Karpas-422 (cell line): ENCODE measurements around the gene ELOVL6. TPM values are rescaled to one million over a fixed set of nuclear protein-coding genes. Genes with fewer than 3 reads are reported as not detected.

ENCODE experiments used
- DNase-seq: peaks from one replicate; pipeline ENCODE4 v3.0.0-alpha.2; 2015
- H2AFZ ChIP-seq: fragments of 200-600 bp; sonication (generic); 2 replicates; pipeline ENCODE4 v1.6.1; 2014; ENCODE audit warnings: antibody characterized with exemption, low read length, mixed read lengths
- H3K27ac ChIP-seq: fragments of 200-600 bp; sonication (generic); 2 replicates; pipeline ENCODE4 v1.5.1; 2014; ENCODE audit warnings: mild to moderate bottlenecking, low read length, moderate library complexity
- H3K27me3 ChIP-seq: fragments of 200-600 bp; sonication (generic); 2 replicates; pipeline ENCODE4 v1.6.1; 2014; ENCODE audit warnings: low read length, mixed read lengths
- H3K36me3 ChIP-seq: fragments of 200-600 bp; sonication (generic); 2 replicates; pipeline ENCODE4 v1.6.1; 2014; ENCODE audit warnings: low read length, mixed read lengths; ENCODE audit not compliant: insufficient read depth
- H3K4me1 ChIP-seq: fragments of 200-600 bp; sonication (generic); 2 replicates; pipeline ENCODE4 v1.6.1; 2014; ENCODE audit warnings: mild to moderate bottlenecking, low read length, mixed read lengths
- H3K4me2 ChIP-seq: fragments of 200-600 bp; sonication (generic); 2 replicates; pipeline ENCODE4 v1.6.1; 2014; ENCODE audit warnings: low read length, low read depth, mild to moderate bottlenecking; ENCODE audit not compliant: poor library complexity, severe bottlenecking
- H3K4me3 ChIP-seq: fragments of 200-600 bp; sonication (generic); 2 replicates; pipeline ENCODE4 v1.5.1; 2014; ENCODE audit warnings: mild to moderate bottlenecking, antibody characterized with exemption, low read length, mixed read lengths
- H3K79me2 ChIP-seq: fragments of 200-600 bp; sonication (generic); 2 replicates; pipeline ENCODE4 v1.6.1; 2014; ENCODE audit warnings: mild to moderate bottlenecking, low read length, mixed read lengths
- H3K9ac ChIP-seq: fragments of 200-600 bp; sonication (generic); 2 replicates; pipeline ENCODE4 v1.6.0; 2014; ENCODE audit warnings: low read length
- H3K9me2 ChIP-seq: fragments of 200-600 bp; sonication (generic), shearing (Covaris generic); replicated peaks from 2 replicates; pipeline ENCODE4 v1.6.0; 2014; ENCODE audit warnings: mild to moderate bottlenecking, low read length, moderate library complexity; ENCODE audit not compliant: insufficient read depth
- H3K9me3 ChIP-seq: fragments of 300-700, 200-600 bp; sonication (generic); 2 replicates; pipeline ENCODE4 v1.6.1; 2014; ENCODE audit warnings: low read length, mixed read lengths
- H4K20me1 ChIP-seq: fragments of 200-600 bp; sonication (generic); 2 replicates; pipeline ENCODE4 v1.6.1; 2014; ENCODE audit warnings: mild to moderate bottlenecking, antibody characterized with exemption, low read length, low read depth; ENCODE audit not compliant: insufficient read depth
- total RNA-seq: library from RNA; depleted of rRNA; stranded (reverse); fragments of >200 nt; shearing (Covaris generic); gene quantifications from 2 replicates; pipeline ENCODE4 v1.2.3, GENCODE V29; 2014; ENCODE audit warnings: low replicate concordance

Gene ELOVL6
- total RNA-seq, 1 experiment from 2014 or later: 42.4 TPM

DNA sequence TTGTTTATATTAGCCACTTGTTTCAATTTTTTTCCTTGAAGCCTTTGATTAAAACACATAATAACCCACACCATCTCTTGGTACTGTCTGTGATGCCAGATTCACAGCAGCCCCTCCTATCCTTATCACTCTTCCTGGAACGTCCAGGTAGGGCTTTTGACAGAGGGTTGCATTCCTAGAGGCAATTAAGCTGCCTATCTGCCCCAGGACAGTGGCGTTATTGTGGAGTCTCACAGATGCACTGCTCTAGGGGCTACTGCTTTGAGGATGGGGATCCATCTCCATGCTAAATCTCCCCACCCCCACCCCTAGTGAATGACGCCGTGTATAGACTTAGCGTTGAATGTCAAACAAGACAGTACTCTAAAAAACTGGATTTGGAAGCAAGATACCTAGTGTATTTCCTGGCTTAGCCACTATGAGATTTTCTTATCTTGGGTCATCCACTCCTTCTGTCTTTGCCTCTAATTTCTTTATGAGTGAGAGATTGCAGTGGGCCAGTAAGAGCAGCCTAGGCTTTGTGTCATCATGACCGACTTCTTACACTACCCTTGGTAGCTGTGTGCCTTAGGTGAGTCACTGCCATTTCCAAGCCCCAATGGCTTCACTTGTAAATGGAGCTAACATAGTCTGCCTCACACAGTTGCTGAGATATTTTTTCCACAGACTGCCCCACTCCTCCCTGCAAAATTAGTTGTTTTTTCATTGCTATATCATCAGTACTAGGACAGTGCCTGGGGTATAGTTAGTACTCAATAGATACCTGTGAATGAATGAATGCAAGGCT is 194.8 kb downstream of the ELOVL6 start:
- DNase-seq: no peak
- Histone ChIP-seq H3K9me2 (no peaks in the 10 kb centered on the region), H3K9ac (no peak overlapping the region), H3K4me3 (no peak overlapping the region), H3K4me2 (no peak overlapping the region), H3K79me2 (no peaks in the 10 kb centered on the region), H3K27ac (no peak overlapping the region), H3K36me3 (no peaks in the 10 kb centered on the region), H3K4me1 (no peaks in the 10 kb centered on the region), H4K20me1 (no peaks in the 10 kb centered on the region), H3K27me3 (no peaks in the 10 kb centered on the region; the same call in 1 of the 2 replicates), H2AFZ (no peak overlapping the region), H3K9me3 (no peaks in the 10 kb centered on the region)

DNA sequence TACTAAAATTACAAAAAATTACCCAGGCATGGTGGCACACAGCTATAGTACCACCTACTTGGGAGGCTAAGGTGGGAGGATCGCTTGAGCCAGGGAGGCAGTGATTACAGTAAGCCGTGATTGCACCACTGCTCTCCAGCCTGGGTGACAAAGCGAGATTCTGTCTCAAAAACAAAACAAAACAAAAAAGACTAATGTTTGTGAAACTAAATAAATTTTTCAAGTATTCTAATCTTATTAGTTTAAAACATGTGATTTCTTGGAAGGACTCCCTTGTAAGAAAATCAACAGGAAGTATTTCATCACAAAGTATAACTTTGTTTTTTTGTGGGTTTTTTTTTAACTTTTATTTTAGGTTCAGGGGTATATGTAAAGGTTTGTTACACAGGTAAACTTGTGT is 196.1 kb downstream of the ELOVL6 start:
- H3K9me2 ChIP-seq: no peaks in the 10 kb centered on the region
- H3K9ac ChIP-seq: no peak overlapping the region
- no peaks in the 10 kb centered on the region for H3K4me1 ChIP-seq
- H3K4me3 ChIP-seq: no peak overlapping the region
- no peak for DNase-seq
- no peak overlapping the region for H3K27ac ChIP-seq
- no peak overlapping the region for H2AFZ ChIP-seq
- H3K4me2 ChIP-seq: no peak overlapping the region
- H3K9me3 ChIP-seq: no peaks in the 10 kb centered on the region
- H4K20me1 ChIP-seq: no peaks in the 10 kb centered on the region
- no peaks in the 10 kb centered on the region for H3K36me3 ChIP-seq
- H3K27me3 ChIP-seq: no peaks in the 10 kb centered on the region; the same call in 1 of the 2 replicates
- H3K79me2 ChIP-seq: no peaks in the 10 kb centered on the region

GRCh38 chr4:109999585-109999912 is 198.9 kb downstream of the ELOVL6 start:
- H3K9me3 ChIP-seq: no peaks in the 10 kb centered on the region
- no peaks in the 10 kb centered on the region; the same call in 1 of the 2 replicates for H3K27me3 ChIP-seq
- no peaks in the 10 kb centered on the region for H3K79me2 ChIP-seq
- no peak overlapping the region for H3K9ac ChIP-seq
- no peak overlapping the region for H3K27ac ChIP-seq
- H3K4me3 ChIP-seq: no peak overlapping the region
- H3K36me3 ChIP-seq: no peaks in the 10 kb centered on the region
- no peaks in the 10 kb centered on the region for H3K9me2 ChIP-seq
- H4K20me1 ChIP-seq: no peaks in the 10 kb centered on the region
- H3K4me2 ChIP-seq: no peak overlapping the region
- DNase-seq: no peak
- no peak overlapping the region for H2AFZ ChIP-seq
- peaks cover 2% of the 10 kb centered on the region for H3K4me1 ChIP-seq

GRCh38 chr4:109998867-109999584 is 199.4 kb downstream of the ELOVL6 start:
- no peaks in the 10 kb centered on the region for H4K20me1 ChIP-seq
- peak; percentile 89 for DNase-seq
- H3K4me1 ChIP-seq: peaks cover 7% of the 10 kb centered on the region
- H3K9me2 ChIP-seq: no peaks in the 10 kb centered on the region
- no peak overlapping the region for H3K4me2 ChIP-seq
- no peak overlapping the region for H3K4me3 ChIP-seq
- H3K79me2 ChIP-seq: no peaks in the 10 kb centered on the region
- H3K36me3 ChIP-seq: no peaks in the 10 kb centered on the region
- no peaks in the 10 kb centered on the region; the same call in 1 of the 2 replicates for H3K27me3 ChIP-seq
- no peak overlapping the region for H3K27ac ChIP-seq
- no peak overlapping the region for H3K9ac ChIP-seq
- H2AFZ ChIP-seq: no peak overlapping the region
- H3K9me3 ChIP-seq: no peaks in the 10 kb centered on the region

GRCh38 chr4:109996526-109996925 is 201.9 kb downstream of the ELOVL6 start:
- H3K9me3 ChIP-seq: no peaks in the 10 kb centered on the region
- no peaks in the 10 kb centered on the region for H3K36me3 ChIP-seq
- no peak overlapping the region for H2AFZ ChIP-seq
- DNase-seq: no peak
- no peaks in the 10 kb centered on the region for H4K20me1 ChIP-seq
- H3K27ac ChIP-seq: no peak overlapping the region
- no peaks in the 10 kb centered on the region for H3K79me2 ChIP-seq
- H3K4me2 ChIP-seq: no peak overlapping the region
- no peaks in the 10 kb centered on the region for H3K9me2 ChIP-seq
- peaks cover 18% of the 10 kb centered on the region for H3K4me1 ChIP-seq
- H3K27me3 ChIP-seq: no peaks in the 10 kb centered on the region; the same call in 1 of the 2 replicates
- H3K9ac ChIP-seq: no peak overlapping the region
- H3K4me3 ChIP-seq: no peak overlapping the region
